GM13977 (cell line): ENCODE results near the gene BNC2.

ENCODE experiments used
- DNase-seq: peaks from one replicate; pipeline ENCODE4 v3.0.0; 2012; ENCODE audit warnings: low spot score
- in situ Hi-C: fragments of 300-500 bp; cut with MboI; formaldehyde crosslinking; loops from one replicate; pipeline ENCODE4 v1.12.0; 2022; ENCODE audit warnings: low sequenced_read_pairs, low pct_unique_long_range_greater_than_20kb, mixed read lengths, inconsistent platforms; ENCODE audit not compliant: unreplicated experiment
- TF ChIP-seq, protein P1 (sequence below): IDR thresholded peaks from 2 replicates; pipeline ENCODE4 v1.5.1; 2012; ENCODE audit warnings: mild to moderate bottlenecking, control low read depth; ENCODE audit not compliant: insufficient read depth; ENCODE audit errors: extremely low read depth, missing control alignments

BNC2 gene

DNA sequence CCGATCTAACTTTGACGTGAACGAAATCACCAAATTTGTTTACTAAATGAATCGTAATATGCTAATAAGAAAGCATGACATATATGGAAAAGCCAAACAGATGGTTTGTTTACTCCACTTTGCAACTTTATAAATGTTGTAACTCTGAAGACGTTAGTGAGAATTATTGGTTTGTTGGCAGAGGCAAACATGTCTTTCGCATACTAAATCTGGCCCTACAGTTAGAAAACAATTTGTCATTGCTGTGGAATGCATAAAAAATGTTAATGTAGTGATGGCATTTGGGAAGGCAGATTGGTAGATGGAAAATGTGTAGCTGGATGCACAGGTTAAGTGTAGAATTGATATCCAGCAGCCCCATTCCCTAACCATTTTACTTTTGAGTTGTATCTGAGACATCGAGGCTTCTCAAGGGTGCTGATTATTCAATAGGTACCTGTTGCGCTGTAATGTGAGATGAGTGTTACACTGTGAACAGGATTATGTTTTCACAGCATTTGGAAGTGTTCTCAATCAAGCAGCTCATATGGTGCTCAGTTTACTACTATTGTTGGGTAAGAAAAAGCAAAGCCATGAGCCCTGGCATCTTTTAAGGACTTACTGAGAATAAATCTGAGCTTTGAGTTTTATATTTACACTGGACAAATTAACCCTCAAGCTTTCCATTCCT, 444.8 kb downstream of the BNC2 start:
- TF ChIP-seq, protein P1, sequence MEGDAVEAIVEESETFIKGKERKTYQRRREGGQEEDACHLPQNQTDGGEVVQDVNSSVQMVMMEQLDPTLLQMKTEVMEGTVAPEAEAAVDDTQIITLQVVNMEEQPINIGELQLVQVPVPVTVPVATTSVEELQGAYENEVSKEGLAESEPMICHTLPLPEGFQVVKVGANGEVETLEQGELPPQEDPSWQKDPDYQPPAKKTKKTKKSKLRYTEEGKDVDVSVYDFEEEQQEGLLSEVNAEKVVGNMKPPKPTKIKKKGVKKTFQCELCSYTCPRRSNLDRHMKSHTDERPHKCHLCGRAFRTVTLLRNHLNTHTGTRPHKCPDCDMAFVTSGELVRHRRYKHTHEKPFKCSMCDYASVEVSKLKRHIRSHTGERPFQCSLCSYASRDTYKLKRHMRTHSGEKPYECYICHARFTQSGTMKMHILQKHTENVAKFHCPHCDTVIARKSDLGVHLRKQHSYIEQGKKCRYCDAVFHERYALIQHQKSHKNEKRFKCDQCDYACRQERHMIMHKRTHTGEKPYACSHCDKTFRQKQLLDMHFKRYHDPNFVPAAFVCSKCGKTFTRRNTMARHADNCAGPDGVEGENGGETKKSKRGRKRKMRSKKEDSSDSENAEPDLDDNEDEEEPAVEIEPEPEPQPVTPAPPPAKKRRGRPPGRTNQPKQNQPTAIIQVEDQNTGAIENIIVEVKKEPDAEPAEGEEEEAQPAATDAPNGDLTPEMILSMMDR = no peak
- no peak for DNase-seq
- in situ Hi-C loops = no loop called here

DNA sequence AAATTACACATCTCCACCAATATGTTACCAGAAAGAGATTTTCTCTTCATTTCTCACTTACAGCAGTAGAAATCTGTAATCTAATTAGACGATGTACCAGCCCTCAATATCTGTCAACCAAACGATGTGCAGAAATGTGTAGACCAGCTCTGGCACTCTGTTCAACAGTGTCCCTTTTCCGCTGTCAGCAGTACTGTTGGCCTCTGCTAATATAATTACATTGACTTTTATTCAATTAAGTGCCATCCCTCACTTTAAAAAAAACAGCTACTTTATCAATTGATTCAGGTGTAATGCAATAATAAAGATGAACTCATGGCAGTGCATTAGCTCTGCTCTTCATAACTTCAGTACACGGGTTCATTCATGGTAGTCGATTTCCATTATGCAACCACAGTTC, 448.4 kb downstream of the BNC2 start:
- in situ Hi-C loops = no loop called here
- DNase-seq = no peak
- TF ChIP-seq, protein P1 = no peak

DNA sequence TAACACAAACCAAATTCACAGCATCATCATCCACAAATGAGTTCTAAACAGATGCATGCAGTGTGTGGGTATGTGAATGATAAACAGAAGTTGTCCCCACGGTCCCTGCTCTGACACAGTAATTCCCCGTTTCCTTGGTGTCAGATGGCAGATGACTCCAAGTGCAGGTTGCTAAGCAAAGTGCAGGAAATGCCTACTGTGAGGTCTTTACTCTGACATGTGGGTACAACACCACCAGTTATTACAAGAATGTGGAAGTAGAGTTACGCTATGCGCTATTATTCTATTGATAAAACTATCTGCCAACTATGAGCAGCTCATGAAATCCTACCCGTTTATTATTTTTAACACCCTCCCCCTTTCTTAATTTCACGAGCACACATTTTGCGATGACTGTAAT, 448.9 kb downstream of the BNC2 start:
- TF ChIP-seq, protein P1 = no peak
- DNase-seq = no peak
- in situ Hi-C loops = no loop called here

DNA sequence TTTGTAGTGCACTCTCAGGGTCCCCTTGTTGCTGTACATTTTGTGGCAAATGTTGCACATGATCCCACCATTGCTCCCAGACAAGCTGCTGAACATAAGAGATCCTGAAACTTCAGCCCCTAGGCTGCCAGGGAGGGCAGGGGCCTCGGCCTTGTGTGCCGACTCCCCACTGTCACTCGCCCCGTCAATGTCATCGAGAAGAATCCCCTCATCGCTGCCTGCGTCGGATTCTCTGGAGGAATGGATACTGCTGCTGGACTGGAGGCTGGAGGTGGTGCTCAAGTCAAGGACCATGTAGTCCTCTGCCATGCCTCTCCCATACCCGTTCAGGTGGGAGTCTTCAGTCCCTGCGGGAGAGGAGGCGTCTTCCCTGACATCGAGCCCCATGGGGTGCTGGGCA, 451.3 kb downstream of the BNC2 start:
- in situ Hi-C loops = no loop called here
- TF ChIP-seq, protein P1 = no peak
- no peak for DNase-seq

DNA sequence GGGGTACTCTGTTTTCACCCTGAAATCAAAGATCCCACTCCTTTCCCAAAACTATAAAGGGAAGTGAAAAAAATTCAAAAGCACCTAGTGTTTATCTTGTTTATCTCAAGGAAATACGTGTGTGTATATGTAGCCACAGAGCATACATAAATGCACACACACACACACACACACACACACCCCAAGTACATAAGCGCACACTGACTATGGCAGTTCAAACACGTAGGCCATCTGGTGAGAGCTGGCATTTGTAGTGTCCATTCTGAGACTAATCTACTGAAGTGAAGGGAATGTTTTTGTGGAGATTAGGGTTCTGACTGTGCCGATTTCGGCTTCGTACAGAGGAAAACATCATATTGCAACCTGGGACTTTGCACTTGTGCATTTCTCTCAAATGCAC, 451.7 kb downstream of the BNC2 start:
- TF ChIP-seq, protein P1 = no peak
- DNase-seq = no peak
- in situ Hi-C loops = no loop called here

DNA sequence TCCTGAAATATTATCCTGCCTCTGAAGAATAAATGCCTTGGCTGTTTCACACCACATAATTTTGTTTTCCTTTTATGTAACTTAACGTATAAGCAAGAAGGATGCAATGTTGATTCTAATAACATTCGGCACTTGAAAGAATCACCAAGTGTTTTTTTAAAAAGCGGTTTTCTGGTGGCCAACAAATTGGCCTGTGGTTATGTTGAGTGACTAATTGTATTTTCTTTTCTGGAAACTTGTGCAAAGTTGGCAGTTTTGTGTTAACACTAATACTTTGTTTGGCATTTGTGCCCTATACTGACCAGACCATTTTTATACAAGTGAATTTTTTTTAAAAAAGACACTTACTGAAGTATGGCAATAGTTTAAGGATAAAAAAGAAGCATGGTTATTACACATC, 452.7 kb downstream of the BNC2 start:
- in situ Hi-C loops = no loop called here
- DNase-seq = no peak
- TF ChIP-seq, protein P1 = no peak
